ENCODE results near the gene REEP5. TPM values are rescaled to one million over a fixed set of nuclear protein-coding genes. Genes with fewer than 3 reads are reported as not detected.

The REEP5 gene
- total and polyA plus RNA-seq, 2 of the 8 experiments (the other 6 are each of a cell fraction or from before 2014, with no cell fraction given), result 58.3 to 94.3 TPM

GRCh38 chr5:112971276-112971675 lies 49.2 kb upstream of the REEP5 start:
- H2BK12ac ChIP-seq (ENCODE audit: low read depth, low read length), result no peak overlapping the region
- H3K79me2 ChIP-seq (ENCODE audit: control insufficient read depth in 1 of 2, insufficient read depth in 2 of 2, low read length in 2 of 2), result no peaks in the 10 kb centered on the region
- H2BK120ac ChIP-seq (replicated peaks; ENCODE audit: low read depth, low read length), result no peak overlapping the region
- H3K79me1 ChIP-seq (ENCODE audit: low read depth, low read length), result no peaks in the 10 kb centered on the region
- H2AFZ ChIP-seq (ENCODE audit: low read length), result no peak overlapping the region
- H4K91ac ChIP-seq (replicated peaks; ENCODE audit: insufficient read length, low read length), result no peak overlapping the region
- H3K4me1 ChIP-seq (replicated peaks in 1 of 4; ENCODE audit: control insufficient read depth in 3 of 4, insufficient read depth in 4 of 4, low read length in 3 of 4), result peaks cover 0 to 7% (median 4%) of the 10 kb centered on the region in 4 experiments; a peak in 4 of 7 replicates
- H3K14ac ChIP-seq (ENCODE audit: insufficient read length), result no peak overlapping the region
- no peaks in the 10 kb centered on the region; the same call in 1 of the 2 replicates for H3K23me2 ChIP-seq (ENCODE audit: low read depth, low read length)
- DNase-seq (ENCODE audit: low read depth in 1 of 2, low spot score in 2 of 2), result no peak
- no peak for FAIRE-seq
- H3K9ac ChIP-seq (replicated peaks in 1 of 4; ENCODE audit: extremely low read depth in 1 of 4, low read depth in 3 of 4, low read length in 3 of 4), result no peak overlapping the region
- H3K4me2 ChIP-seq (ENCODE audit: insufficient read depth in 1 of 2, low read depth in 2 of 2, low read length in 2 of 2), result no peak overlapping the region
- H2BK15ac ChIP-seq (ENCODE audit: low read length), result no peak overlapping the region
- H4K8ac ChIP-seq (ENCODE audit: extremely low read depth, insufficient read depth, low read length), result no peak overlapping the region
- H3K18ac ChIP-seq (ENCODE audit: extremely low read depth, low read length), result no peak overlapping the region
- no peak overlapping the region for H2AK5ac ChIP-seq (ENCODE audit: low read depth, low read length)
- H3K9me3 ChIP-seq (ENCODE audit: insufficient read depth in 2 of 2, low read depth in 1 of 2, low read length in 1 of 2), result no peaks in the 10 kb centered on the region
- H3K27me3 ChIP-seq (replicated peaks in 1 of 4; ENCODE audit: control insufficient read depth in 3 of 4, extremely low read depth in 1 of 4, insufficient read depth in 3 of 4, low read length in 3 of 4), result no peaks in the 10 kb centered on the region
- no peak overlapping the region for H4K5ac ChIP-seq (ENCODE audit: insufficient read length, low read depth, low read length)
- H3K23ac ChIP-seq (ENCODE audit: insufficient read length), result no peak overlapping the region
- POLR2A ChIA-PET (ENCODE audit: partially characterized antibody), result no interaction called here
- no peak overlapping the region for H3K4me3 ChIP-seq (ENCODE audit: extremely low read depth in 1 of 4, insufficient read depth in 2 of 4, low read depth in 3 of 4, low read length in 4 of 4)
- H3K27ac ChIP-seq (ENCODE audit: low read depth, low read length), result no peak overlapping the region
- TF ChIP-seq POLR2A (IDR thresholded peaks at IDR 0.05; ENCODE audit: control extremely low read depth in 1 of 2, low read depth in 2 of 2, low read length in 2 of 2) (no peak), SAP30 (IDR thresholded peaks at IDR 0.05; ENCODE audit: insufficient read depth, insufficient replicate concordance, low read length) (no peak), CHD2 (IDR thresholded peaks at IDR 0.05; ENCODE audit: low read length) (no peak), SP2 (IDR thresholded peaks at IDR 0.05; ENCODE audit: low read length) (no peak), SP4 (IDR thresholded peaks at IDR 0.05; ENCODE audit: low read length) (no peak), TBP (IDR thresholded peaks at IDR 0.05; ENCODE audit: low read depth, low read length) (no peak), SIX5 (IDR thresholded peaks at IDR 0.05; ENCODE audit: low read depth, low read length) (no peak)
- CTCF ChIA-PET (ENCODE audit: partially characterized antibody), result interaction anchor here (0.8 to 3.7 kb wide), 2 partner anchors 10 to 25 kb away, joined by 3 to 18 read pairs; no protein-coding TSS in a partner anchor
- H4K20me1 ChIP-seq (replicated peaks in 1 of 2; ENCODE audit: control insufficient read depth in 1 of 2, insufficient read depth in 2 of 2, low read length in 2 of 2), result no peaks in the 10 kb centered on the region
- no peak overlapping the region for H3K56ac ChIP-seq (replicated peaks; ENCODE audit: insufficient read length, low read depth, low read length)
- no peak overlapping the region for H3K4ac ChIP-seq (replicated peaks; ENCODE audit: insufficient read length, low read depth, low read length)
- H2BK5ac ChIP-seq (ENCODE audit: low read depth, low read length), result no peak overlapping the region
- 92% methylated on average over 4 of the region's 4 CpGs; no CpG with 5 or more reads in 1 of the 2 experiments for WGBS, 2 experiments (ENCODE audit: extremely low coverage in 1 of 2, insufficient coverage in 1 of 2, insufficient read length in 1 of 2, insufficient replicate concordance in 2 of 2, low coverage in 1 of 2, low lambda C conversion rate in 2 of 2, missing lambda C conversion rate in 1 of 2)
- no peak overlapping the region for H2BK20ac ChIP-seq (ENCODE audit: low read length)
- H3K36me3 ChIP-seq (ENCODE audit: control insufficient read depth in 2 of 4, insufficient read depth in 4 of 4, low read length in 3 of 4), result no peaks in the 10 kb centered on the region
